Astrocyte of the spinal cord (primary cell): Measurements from ENCODE around the gene ANKHD1.

Source experiments
- DNase-seq: peaks from one replicate; pipeline ENCODE4 v3.0.0; 2011; ENCODE audit warnings: low read depth, low spot score
- H3K4me3 ChIP-seq: 2 replicates; pipeline ENCODE4 v1.5.1; 2011; ENCODE audit warnings: low read depth, mild to moderate bottlenecking, low read length, moderate library complexity
- in situ Hi-C: cut with HindIII; loops from 2 replicates; pipeline ENCODE4 v1.10.0; 2017; ENCODE audit warnings: low sequenced_read_pairs
- TF ChIP-seq, protein P1 (sequence below): IDR thresholded peaks from 2 replicates; pipeline ENCODE4 v1.5.1; 2012; ENCODE audit warnings: low read depth, mild to moderate bottlenecking, low read length, inconsistent platforms

The ANKHD1 gene

DNA sequence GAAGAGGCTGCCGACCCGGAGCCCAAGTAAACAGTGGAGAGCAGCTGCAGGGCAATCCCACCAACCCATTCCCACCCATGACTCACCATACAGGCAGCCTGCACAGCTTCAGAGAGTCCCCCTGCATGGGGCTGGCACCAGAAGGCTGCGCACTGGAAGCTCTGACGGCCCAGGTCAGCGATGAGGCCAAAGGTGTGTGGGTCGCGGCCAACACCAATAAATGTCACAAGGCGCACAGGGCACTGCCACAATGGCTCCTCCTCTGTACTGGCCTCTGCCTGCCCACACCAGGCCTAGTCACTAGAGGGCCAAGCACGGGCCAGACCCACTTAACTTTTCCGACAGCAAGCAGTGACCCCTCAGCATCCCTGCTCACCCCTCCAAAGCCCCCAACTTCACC lies 158.6 kb downstream of the ANKHD1 start:
- TF ChIP-seq, protein P1, sequence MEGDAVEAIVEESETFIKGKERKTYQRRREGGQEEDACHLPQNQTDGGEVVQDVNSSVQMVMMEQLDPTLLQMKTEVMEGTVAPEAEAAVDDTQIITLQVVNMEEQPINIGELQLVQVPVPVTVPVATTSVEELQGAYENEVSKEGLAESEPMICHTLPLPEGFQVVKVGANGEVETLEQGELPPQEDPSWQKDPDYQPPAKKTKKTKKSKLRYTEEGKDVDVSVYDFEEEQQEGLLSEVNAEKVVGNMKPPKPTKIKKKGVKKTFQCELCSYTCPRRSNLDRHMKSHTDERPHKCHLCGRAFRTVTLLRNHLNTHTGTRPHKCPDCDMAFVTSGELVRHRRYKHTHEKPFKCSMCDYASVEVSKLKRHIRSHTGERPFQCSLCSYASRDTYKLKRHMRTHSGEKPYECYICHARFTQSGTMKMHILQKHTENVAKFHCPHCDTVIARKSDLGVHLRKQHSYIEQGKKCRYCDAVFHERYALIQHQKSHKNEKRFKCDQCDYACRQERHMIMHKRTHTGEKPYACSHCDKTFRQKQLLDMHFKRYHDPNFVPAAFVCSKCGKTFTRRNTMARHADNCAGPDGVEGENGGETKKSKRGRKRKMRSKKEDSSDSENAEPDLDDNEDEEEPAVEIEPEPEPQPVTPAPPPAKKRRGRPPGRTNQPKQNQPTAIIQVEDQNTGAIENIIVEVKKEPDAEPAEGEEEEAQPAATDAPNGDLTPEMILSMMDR, result no peak
- H3K4me3 ChIP-seq, result no peak overlapping the region
- in situ Hi-C loops, result no loop called here
- DNase-seq, result no peak

DNA sequence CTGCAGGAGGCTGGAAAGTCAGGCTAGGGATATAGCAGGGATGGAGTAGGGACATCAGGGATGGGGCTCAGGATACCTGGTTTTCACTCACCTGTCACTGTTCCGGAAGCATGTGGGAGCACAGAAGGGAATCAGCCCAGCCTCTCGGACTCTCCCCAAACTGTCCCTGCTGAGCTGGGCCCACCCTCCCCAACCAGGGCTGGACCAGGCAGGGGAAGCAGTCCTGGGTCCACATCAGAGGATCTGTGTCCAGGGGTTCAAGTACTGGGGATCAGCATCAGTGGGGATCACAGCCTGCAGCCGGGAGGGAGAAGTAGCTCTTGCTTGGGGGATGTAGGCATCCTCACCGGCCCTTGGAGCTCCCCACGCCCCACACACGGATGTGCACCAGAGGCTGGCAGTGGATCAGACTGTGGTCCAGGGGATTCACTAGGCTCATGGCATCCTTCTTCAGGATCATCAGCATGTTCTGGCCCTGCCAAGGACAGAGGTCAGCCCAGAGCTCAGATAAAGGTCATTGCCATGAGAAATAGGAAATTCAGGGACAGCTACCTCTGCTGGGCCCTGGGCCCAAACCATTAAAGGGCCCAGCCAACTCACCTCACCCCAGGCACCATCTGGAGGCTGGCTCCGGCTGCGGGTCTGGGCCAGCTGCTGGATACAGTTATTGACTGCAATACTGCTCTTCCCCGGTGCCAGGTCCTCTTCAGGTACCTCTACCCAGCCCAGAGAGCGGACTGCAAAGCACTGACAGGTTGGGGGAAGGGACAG lies 160.3 kb downstream of the ANKHD1 start:
- TF ChIP-seq, protein P1, result no peak
- no peak overlapping the region for H3K4me3 ChIP-seq
- in situ Hi-C loops, result no loop called here
- no peak for DNase-seq

DNA sequence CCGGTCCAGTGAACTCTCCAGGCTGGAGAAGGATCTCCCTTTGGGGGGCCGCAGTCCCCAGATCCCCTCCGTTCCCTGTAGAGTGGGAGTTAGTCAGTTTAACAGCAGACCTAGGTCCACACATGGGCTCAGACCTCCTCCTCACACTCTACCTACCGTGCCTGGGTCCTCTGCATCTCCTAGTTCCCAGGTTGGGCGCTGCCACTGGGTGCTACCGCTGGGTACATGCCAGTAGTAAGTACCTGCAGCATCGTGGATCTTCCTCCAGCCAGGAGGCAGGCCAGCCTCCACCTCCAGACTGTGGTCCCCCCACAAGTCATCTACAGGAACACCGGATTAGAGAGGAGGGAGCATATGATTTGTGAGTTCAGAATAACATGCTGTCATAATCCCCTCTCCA lies 162.0 kb downstream of the ANKHD1 start:
- TF ChIP-seq, protein P1, result no peak
- in situ Hi-C loops, result no loop called here
- peak overlapping the region; percentile 94 for H3K4me3 ChIP-seq
- no peak for DNase-seq

DNA sequence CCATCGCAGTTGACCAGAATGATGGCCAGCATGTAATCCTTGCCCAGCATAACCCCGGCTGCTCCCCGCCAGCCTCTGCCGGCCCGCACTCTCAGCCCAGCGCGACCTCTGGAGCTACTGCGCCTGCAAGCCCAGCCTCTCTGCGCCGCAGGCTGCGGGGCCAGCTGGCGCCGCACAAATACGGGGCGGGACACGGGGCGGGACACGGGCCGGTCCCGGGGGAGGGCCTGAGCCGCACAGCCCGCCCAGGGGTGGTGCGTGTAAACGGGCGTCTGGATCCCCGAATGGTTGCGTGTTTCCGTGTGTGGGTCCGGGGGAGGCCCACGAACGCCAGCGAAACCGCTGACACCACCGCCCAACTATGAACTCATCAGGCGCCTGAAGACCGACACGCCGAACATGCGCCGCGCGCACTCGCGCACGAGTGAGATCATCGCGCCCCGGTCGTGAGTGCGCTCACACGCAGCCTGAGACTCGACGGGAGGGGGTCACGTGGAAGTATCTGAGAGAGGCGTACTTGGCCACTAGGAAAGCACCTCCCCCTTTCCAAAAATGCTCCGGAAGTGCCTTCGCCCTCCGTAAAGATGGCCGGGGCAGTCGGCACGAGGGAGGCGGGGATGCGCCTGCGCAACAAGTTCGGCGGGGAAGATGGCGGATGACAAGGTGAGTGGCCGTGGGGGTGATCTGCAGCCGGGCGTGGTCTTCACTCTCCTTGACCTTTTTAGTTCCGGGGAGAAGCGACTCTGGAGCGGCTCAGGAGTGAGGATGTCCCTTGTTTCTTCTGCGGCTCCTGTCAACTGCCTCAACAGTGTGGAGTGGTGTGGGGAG lies 162.8 kb downstream of the ANKHD1 start, which contains the start of the genes APBB3 and SLC35A4:
Gene APBB3, minus strand, starts transcription at position 403 of the 828 bp plus-strand sequence. Its CDS starts 353 bp downstream, at position 50.
Gene SLC35A4, plus strand, starts transcription at position 633 of the 828 bp plus-strand sequence. CDS start 2,342 bp downstream, outside the sequence.
- DNase-seq, result peak; percentile 99
- peak within 1 kb of the TSS; percentile 94 for H3K4me3 ChIP-seq
- in situ Hi-C loops, result no loop called here
- TF ChIP-seq, protein P1, result no peak

DNA sequence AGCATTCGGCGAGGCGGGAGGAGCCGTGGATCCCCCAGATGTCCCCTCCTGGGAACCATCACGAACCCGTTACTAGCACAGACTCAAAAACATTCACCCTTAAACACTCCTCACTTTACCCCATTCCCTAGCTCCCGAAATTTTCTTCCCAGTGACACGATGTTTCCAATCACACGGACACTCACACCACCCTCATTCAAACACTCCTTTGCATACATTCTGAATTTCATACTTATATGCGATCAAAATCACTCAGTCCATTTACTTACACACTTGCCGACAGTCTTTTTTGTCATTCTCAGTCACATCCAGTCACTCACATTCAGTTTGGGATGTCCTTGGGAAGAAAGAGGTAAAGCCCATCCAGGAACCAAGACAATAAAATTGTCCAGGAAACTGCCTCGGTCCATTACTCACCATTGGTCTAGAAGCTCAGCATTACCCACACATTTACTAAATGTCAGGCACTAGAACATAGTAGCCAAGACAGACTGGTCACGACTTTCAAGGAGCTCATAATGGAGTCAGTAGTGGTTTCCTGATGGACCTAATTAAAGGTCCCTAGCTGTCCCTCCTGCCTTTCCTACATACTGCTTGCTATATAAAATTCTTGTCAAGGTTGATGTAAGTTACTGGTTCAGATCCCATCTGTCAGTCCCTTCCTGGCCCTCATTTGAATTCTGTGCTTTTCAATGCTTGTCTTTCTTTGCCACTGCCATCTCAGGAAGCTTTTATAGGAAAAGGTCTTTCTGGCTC lies 163.6 kb downstream of the ANKHD1 start:
- no peak for DNase-seq
- H3K4me3 ChIP-seq, result peak overlapping the region; percentile 94
- TF ChIP-seq, protein P1, result no peak
- in situ Hi-C loops, result no loop called here

DNA sequence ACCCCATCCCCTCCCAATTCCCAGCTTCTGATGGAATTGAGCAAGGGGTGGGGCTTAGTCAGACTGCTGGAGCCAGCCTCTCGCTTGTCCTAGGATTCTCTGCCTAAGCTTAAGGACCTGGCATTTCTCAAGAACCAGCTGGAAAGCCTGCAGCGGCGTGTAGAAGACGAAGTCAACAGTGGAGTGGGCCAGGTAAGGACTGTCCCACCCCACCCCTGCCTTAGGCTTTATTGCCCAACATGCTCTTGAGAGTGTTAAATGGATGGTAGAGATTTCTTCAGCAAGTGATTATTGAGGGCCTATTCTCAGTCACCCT lies 164.1 kb downstream of the ANKHD1 start:
- H3K4me3 ChIP-seq, result peak overlapping the region; percentile 94
- TF ChIP-seq, protein P1, result no peak
- no peak for DNase-seq
- in situ Hi-C loops, result no loop called here
